ENCODE results near the gene FXYD6. TPM values are rescaled to one million over a fixed set of nuclear protein-coding genes. Genes with fewer than 3 reads are reported as not detected.

The FXYD6 gene
- total RNA-seq, 2 experiments from 2014 or later: 0.24 TPM; not detected in 1

GRCh38 chr11:117832511-117832910 lies 43.9 kb downstream of the FXYD6 start:
- no peaks in the 10 kb centered on the region for H3K36me3 Mint-ChIP-seq (ENCODE audit: low read depth)
- DNase-seq (peak; percentile 7), ATAC-seq (no peak)
- no peak overlapping the region for H3K4me3 Mint-ChIP-seq
- no peaks in the 10 kb centered on the region for H3K9me3 Mint-ChIP-seq (ENCODE audit: insufficient read depth)
- POLR2A ChIA-PET: interaction anchor here (0.7 kb wide), 1 partner anchor 9 kb away, joined by 3 read pairs; no protein-coding TSS in a partner anchor
- H3K27me3 Mint-ChIP-seq (ENCODE audit: low read depth): no peaks in the 10 kb centered on the region
- H3K4me1 Mint-ChIP-seq (ENCODE audit: low read depth): peaks cover 58% of the 10 kb centered on the region
- no peak overlapping the region for H3K27ac Mint-ChIP-seq
- CTCF ChIA-PET: interaction anchor here (0.6 to 10.1 kb wide), 8 partner anchors 9 to 221 kb away, joined by 3 to 104 read pairs (median 20); partner anchors contain the start of gene FXYD2

GRCh38 chr11:117831661-117832415 lies 44.6 kb downstream of the FXYD6 start:
- Mint-ChIP-seq H3K9me3 (ENCODE audit: insufficient read depth) (no peaks in the 10 kb centered on the region), H3K27ac (peak overlapping the region; percentile 84), H3K4me1 (ENCODE audit: low read depth) (peaks cover 57% of the 10 kb centered on the region), H3K36me3 (ENCODE audit: low read depth) (no peaks in the 10 kb centered on the region), H3K4me3 (no peak overlapping the region), H3K27me3 (ENCODE audit: low read depth) (no peaks in the 10 kb centered on the region)
- DNase-seq (peak; percentile 18), ATAC-seq (no peak)
- ChIA-PET CTCF (interaction anchor here (0.9 to 10.1 kb wide), 7 partner anchors 8 to 114 kb away, joined by 3 to 104 read pairs (median 16); partner anchors contain the start of gene FXYD2), POLR2A (interaction anchor here (0.7 to 1.5 kb wide), 2 partner anchors 8 to 15 kb away, joined by 3 to 6 read pairs; no protein-coding TSS in a partner anchor)

- ChIA-PET POLR2A (interaction anchor here (1.3 to 1.5 kb wide), 3 partner anchors 14 to 21 kb away, joined by 3 to 6 read pairs (median 5); no protein-coding TSS in a partner anchor), CTCF (interaction anchor here (0.8 to 10.1 kb wide), 10 partner anchors 13 to 222 kb away, joined by 3 to 104 read pairs (median 10); no protein-coding TSS in a partner anchor)
- H3K36me3 Mint-ChIP-seq (ENCODE audit: low read depth): no peaks in the 10 kb centered on the region
- peak overlapping the region; percentile 84 for H3K27ac Mint-ChIP-seq
- peak; percentile 40 for DNase-seq
- no peaks in the 10 kb centered on the region for H3K27me3 Mint-ChIP-seq (ENCODE audit: low read depth)
- peak overlapping the region; percentile 26 for H3K4me3 Mint-ChIP-seq
- H3K4me1 Mint-ChIP-seq (ENCODE audit: low read depth): peaks cover 66% of the 10 kb centered on the region
- ATAC-seq: no peak
- no peaks in the 10 kb centered on the region for H3K9me3 Mint-ChIP-seq (ENCODE audit: insufficient read depth)
These were observed 45.6 kb downstream of the FXYD6 start for GRCh38 chr11:117830674-117831351.

- POLR2A ChIA-PET: interaction anchor here (1.3 to 3.5 kb wide), 4 partner anchors 13 to 21 kb away, joined by 3 to 25 read pairs (median 6); no protein-coding TSS in a partner anchor
- DNase-seq (peak; percentile 16), ATAC-seq (no peak)
These were observed 46.4 kb downstream of the FXYD6 start for GRCh38 chr11:117830072-117830471.

GRCh38 chr11:117829369-117829725 lies 47.1 kb downstream of the FXYD6 start:
- Mint-ChIP-seq H3K4me3 (no peak overlapping the region), H3K36me3 (ENCODE audit: low read depth) (no peaks in the 10 kb centered on the region), H3K9me3 (ENCODE audit: insufficient read depth) (no peaks in the 10 kb centered on the region), H3K27me3 (ENCODE audit: low read depth) (no peaks in the 10 kb centered on the region), H3K4me1 (ENCODE audit: low read depth) (peaks cover 77% of the 10 kb centered on the region), H3K27ac (peak overlapping the region; percentile 90)
- CTCF ChIA-PET: interaction anchor here (2.9 to 10.1 kb wide), 4 partner anchors 13 to 224 kb away, joined by 13 to 104 read pairs (median 50); no protein-coding TSS in a partner anchor
- no peak for ATAC-seq
- DNase-seq: no peak
- POLR2A ChIA-PET: interaction anchor here (0.8 to 3.5 kb wide), 2 partner anchors 14 to 121 kb away, joined by 3 to 25 read pairs; no protein-coding TSS in a partner anchor

More at GRCh38 chr11:117830072-117830471, 46.4 kb downstream of the FXYD6 start:
- CTCF ChIA-PET: interaction anchor here (0.9 to 10.1 kb wide), 7 partner anchors 13 to 223 kb away, joined by 3 to 104 read pairs (median 33); no protein-coding TSS in a partner anchor
- no peaks in the 10 kb centered on the region for H3K9me3 Mint-ChIP-seq (ENCODE audit: insufficient read depth)
- H3K27me3 Mint-ChIP-seq (ENCODE audit: low read depth): no peaks in the 10 kb centered on the region
- no peaks in the 10 kb centered on the region for H3K36me3 Mint-ChIP-seq (ENCODE audit: low read depth)
- no peak overlapping the region for H3K4me3 Mint-ChIP-seq
- peak overlapping the region; percentile 84 for H3K27ac Mint-ChIP-seq
- H3K4me1 Mint-ChIP-seq (ENCODE audit: low read depth): peaks cover 70% of the 10 kb centered on the region

GRCh38 chr11:117828611-117829368 lies 47.7 kb downstream of the FXYD6 start:
- DNase-seq: peak; percentile 92
- no peaks in the 10 kb centered on the region for H3K9me3 Mint-ChIP-seq (ENCODE audit: insufficient read depth)
- H3K27ac Mint-ChIP-seq: peak overlapping the region; percentile 90
- peak overlapping the region; percentile 48 for H3K4me3 Mint-ChIP-seq
- ATAC-seq: peak; percentile 88
- CTCF ChIA-PET: interaction anchor here (1.0 to 10.1 kb wide), 9 partner anchors 12 to 403 kb away, joined by 3 to 104 read pairs (median 13); no protein-coding TSS in a partner anchor
- H3K36me3 Mint-ChIP-seq (ENCODE audit: low read depth): no peaks in the 10 kb centered on the region
- peaks cover 83% of the 10 kb centered on the region for H3K4me1 Mint-ChIP-seq (ENCODE audit: low read depth)
- POLR2A ChIA-PET: interaction anchor here (0.6 to 3.5 kb wide), 6 partner anchors 14 to 598 kb away, joined by 3 to 25 read pairs (median 3); no protein-coding TSS in a partner anchor
- no peaks in the 10 kb centered on the region for H3K27me3 Mint-ChIP-seq (ENCODE audit: low read depth)

- no peaks in the 10 kb centered on the region for H3K27me3 Mint-ChIP-seq (ENCODE audit: low read depth)
- ATAC-seq: peak; percentile 18
- POLR2A ChIA-PET: interaction anchor here (0.8 to 3.5 kb wide), 6 partner anchors 13 to 597 kb away, joined by 3 to 25 read pairs (median 4); partner anchors contain the start of gene IL10RA
- H3K36me3 Mint-ChIP-seq (ENCODE audit: low read depth): no peaks in the 10 kb centered on the region
- H3K9me3 Mint-ChIP-seq (ENCODE audit: insufficient read depth): no peaks in the 10 kb centered on the region
- peak overlapping the region; percentile 59 for H3K4me3 Mint-ChIP-seq
- H3K27ac Mint-ChIP-seq: peak overlapping the region; percentile 90
- CTCF ChIA-PET: interaction anchor here (1.0 to 10.1 kb wide), 11 partner anchors 11 to 402 kb away, joined by 3 to 104 read pairs (median 8); no protein-coding TSS in a partner anchor
- H3K4me1 Mint-ChIP-seq (ENCODE audit: low read depth): peaks cover 93% of the 10 kb centered on the region
- DNase-seq: peak; percentile 58
These were observed 48.6 kb downstream of the FXYD6 start for GRCh38 chr11:117827521-117828511.

- H3K36me3 Mint-ChIP-seq (ENCODE audit: low read depth): no peaks in the 10 kb centered on the region
- H3K27me3 Mint-ChIP-seq (ENCODE audit: low read depth): no peaks in the 10 kb centered on the region
- peaks cover 95% of the 10 kb centered on the region for H3K4me1 Mint-ChIP-seq (ENCODE audit: low read depth)
- ChIA-PET CTCF (interaction anchor here (0.8 to 10.1 kb wide), 7 partner anchors 10 to 400 kb away, joined by 3 to 104 read pairs (median 24); no protein-coding TSS in a partner anchor), POLR2A (interaction anchor here (1.1 to 3.5 kb wide), 2 partner anchors 12 to 125 kb away, joined by 5 to 25 read pairs; no protein-coding TSS in a partner anchor)
- H3K4me3 Mint-ChIP-seq: no peak overlapping the region
- no peak for DNase-seq
- no peak overlapping the region for H3K27ac Mint-ChIP-seq
- ATAC-seq: no peak
- no peaks in the 10 kb centered on the region for H3K9me3 Mint-ChIP-seq (ENCODE audit: insufficient read depth)
These were observed 49.6 kb downstream of the FXYD6 start for GRCh38 chr11:117826832-117827231.

GRCh38 chr11:117826190-117826570 lies 50.3 kb downstream of the FXYD6 start:
- Mint-ChIP-seq H3K27me3 (ENCODE audit: low read depth) (no peaks in the 10 kb centered on the region), H3K9me3 (ENCODE audit: insufficient read depth) (no peaks in the 10 kb centered on the region)

More at GRCh38 chr11:117826190-117826570, 50.3 kb downstream of the FXYD6 start:
- Mint-ChIP-seq H3K4me1 (ENCODE audit: low read depth) (peaks cover 95% of the 10 kb centered on the region), H3K36me3 (ENCODE audit: low read depth) (no peaks in the 10 kb centered on the region), H3K27ac (no peak overlapping the region), H3K4me3 (no peak overlapping the region)
- DNase-seq (no peak), ATAC-seq (no peak)
- CTCF ChIA-PET: interaction anchor here (0.8 to 12.4 kb wide), 8 partner anchors 10 to 400 kb away, joined by 3 to 436 read pairs (median 18); no protein-coding TSS in a partner anchor
- POLR2A ChIA-PET: interaction anchor here (3.3 to 5.3 kb wide), 2 partner anchors 11 to 126 kb away, joined by 13 to 28 read pairs; no protein-coding TSS in a partner anchor
